K562 (cell line): ENCODE results near the gene DCP2. TPM values are rescaled to one million over a fixed set of nuclear protein-coding genes. Genes with fewer than 3 reads are reported as not detected.

Experiments used
- FUS ChIP-seq: fragments of 200-400 bp; formaldehyde crosslinking; optimal IDR thresholded peaks from 2 replicates; pipeline ENCODE3; 2017; ENCODE audit warnings: low read depth, low read length
- SFPQ ChIP-seq: fragments of 200-400 bp; formaldehyde crosslinking; IDR thresholded peaks from 2 replicates; pipeline ENCODE4 v1.6.1; 2017; ENCODE audit warnings: mild to moderate bottlenecking, low read depth, low read length, moderate library complexity
- ZBTB26 ChIP-seq: fragments of 450-650 bp; formaldehyde crosslinking; IDR thresholded peaks from 2 replicates; pipeline ENCODE4 v1.4.0; 2022; ENCODE audit warnings: missing genetic modification characterization
- ZNF23 ChIP-seq: fragments of 250-450 bp; sonication (Bioruptor Pico); IDR thresholded peaks from 2 replicates; pipeline ENCODE4 v1.4.0; 2020; ENCODE audit warnings: mild to moderate bottlenecking
- polyA plus RNA-seq, 8 experiments: library from polyadenylated mRNA; depleted of rRNA in 4 of 8; stranded (reverse) in 5 of 8; unstranded in 3 of 8; fragments of >200 nt; fragmentation: Nextera tagmentation in 2 of 8; fragmentation: Illumina TruSeq in 1 of 8; extraction: Ambion mirVana in 2 of 8; extraction: Trizol in 1 of 8; gene quantifications; 2 replicates each; pipeline versions ENCODE4 v1.2.1 to v1.2.3, GENCODE V29; 2011 to 2014; ENCODE audit warnings: inconsistent platforms in 1 of 8, missing spikeins in 1 of 8
- total RNA-seq, 7 experiments: library from RNA; depleted of rRNA in 6 of 7; stranded (reverse); fragments of >200 nt in 6 of 7; fragmentation: Illumina TruSeq in 2 of 7; extraction: Trizol in 2 of 7; gene quantifications; 2 replicates each; pipeline versions ENCODE4 v1.2.1 to v1.2.3, GENCODE V29; 2011 to 2021; ENCODE audit warnings: low replicate concordance in 1 of 7
- TF ChIP-seq, protein P1 (sequence below), 2 experiments: fragments of 450-650 bp; conservative IDR thresholded peaks; 2 replicates each; pipeline ENCODE4 v1.6.1; 2017; ENCODE audit warnings: mild to moderate bottlenecking in 2 of 2, moderate library complexity in 2 of 2
- TF ChIP-seq, protein P2 (sequence below): fragments of 250-450 bp; sonication (Bioruptor Pico); IDR thresholded peaks from 2 replicates; pipeline ENCODE4 v1.5.0; 2021; ENCODE audit warnings: mild to moderate bottlenecking, moderate library complexity

Gene DCP2
- total and polyA plus RNA-seq, 9 of the 15 experiments (the other 6 are each of a cell fraction or from before 2014, with no cell fraction given) = 25.9 to 109 (median 46.7) TPM

- TF ChIP-seq SFPQ (no peak), ZNF23 (CRISPR knock-in tag) (no peak), ZBTB26 (CRISPR knock-in tag) (no peak), FUS (no peak)
- TF ChIP-seq, protein P1, sequence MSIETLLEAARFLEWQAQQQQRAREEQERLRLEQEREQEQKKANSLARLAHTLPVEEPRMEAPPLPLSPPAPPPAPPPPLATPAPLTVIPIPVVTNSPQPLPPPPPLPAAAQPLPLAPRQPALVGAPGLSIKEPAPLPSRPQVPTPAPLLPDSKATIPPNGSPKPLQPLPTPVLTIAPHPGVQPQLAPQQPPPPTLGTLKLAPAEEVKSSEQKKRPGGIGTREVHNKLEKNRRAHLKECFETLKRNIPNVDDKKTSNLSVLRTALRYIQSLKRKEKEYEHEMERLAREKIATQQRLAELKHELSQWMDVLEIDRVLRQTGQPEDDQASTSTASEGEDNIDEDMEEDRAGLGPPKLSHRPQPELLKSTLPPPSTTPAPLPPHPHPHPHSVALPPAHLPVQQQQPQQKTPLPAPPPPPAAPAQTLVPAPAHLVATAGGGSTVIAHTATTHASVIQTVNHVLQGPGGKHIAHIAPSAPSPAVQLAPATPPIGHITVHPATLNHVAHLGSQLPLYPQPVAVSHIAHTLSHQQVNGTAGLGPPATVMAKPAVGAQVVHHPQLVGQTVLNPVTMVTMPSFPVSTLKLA (conservative IDR thresholded peaks at IDR 0.05) = no peak
- TF ChIP-seq, protein P2, sequence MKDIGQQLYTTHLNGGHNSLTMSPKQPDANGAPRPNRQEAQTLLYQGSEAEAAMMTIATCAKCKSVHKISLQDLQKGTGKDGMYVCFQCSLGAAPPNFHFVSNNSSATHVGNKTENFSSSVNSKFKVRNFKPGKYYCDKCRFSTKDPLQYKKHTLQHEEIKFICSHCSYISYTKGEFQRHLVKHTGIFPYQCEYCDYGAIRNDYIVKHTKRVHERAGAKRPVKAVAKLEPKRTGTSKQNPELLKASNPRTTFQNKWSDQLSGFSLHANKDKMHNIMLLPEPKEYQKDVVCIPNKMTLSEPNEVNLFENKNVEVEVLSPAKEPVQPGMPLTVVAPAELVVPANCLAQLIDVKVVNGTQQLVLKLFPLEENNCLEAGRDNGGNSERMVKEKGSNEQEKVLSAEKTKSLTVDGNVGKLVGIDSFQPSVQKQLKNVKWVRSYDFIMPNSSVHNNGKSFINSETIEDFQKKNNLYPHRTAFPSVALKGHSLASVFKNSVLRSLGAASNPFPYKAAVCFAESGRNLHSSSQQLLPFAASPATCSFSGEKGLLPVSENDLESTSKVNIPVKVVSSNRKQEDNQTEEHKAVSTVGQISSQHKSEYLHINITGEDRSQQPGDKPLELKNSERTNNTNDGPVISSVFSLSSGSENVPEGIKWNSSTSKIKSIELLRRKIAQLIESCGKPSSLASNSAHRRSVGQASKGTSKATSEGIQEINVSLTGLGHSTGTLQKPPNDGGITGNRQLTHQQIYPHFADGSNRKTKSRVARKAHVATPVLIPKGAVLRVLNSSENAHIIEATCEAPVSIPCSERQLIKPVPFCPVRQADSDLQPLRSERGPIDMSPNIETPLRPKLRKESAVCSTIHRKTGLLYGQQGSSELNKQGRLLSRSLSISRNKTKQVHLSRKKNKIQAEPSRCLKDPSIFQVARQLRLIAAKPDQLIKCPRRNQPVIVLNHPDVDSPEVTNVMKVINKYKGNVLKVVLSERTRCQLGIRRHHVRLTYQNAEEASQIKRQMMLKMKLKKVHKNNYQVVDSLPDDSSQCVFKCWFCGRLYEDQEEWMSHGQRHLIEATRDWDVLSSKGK (CRISPR knock-in tag) = no peak
Measured at GRCh38 chr5:113031557-113031956, 55.0 kb downstream of the DCP2 start (continued).
